ENCODE measurements around the gene COQ2. TPM values are rescaled to one million over a fixed set of nuclear protein-coding genes. Genes with fewer than 3 reads are reported as not detected.
A peak's percentile ranks its signal among the peaks of the same experiment; 100 is the strongest.

Gene COQ2
- total RNA-seq, 6 donors from 2014 or later = 8.8 to 18.8 (median 15.1) TPM

- no peak for TF ChIP-seq POLR2AphosphoS5 (IDR thresholded peaks at IDR 0.05)
- no peak for TF ChIP-seq POLR2A (IDR thresholded peaks at IDR 0.05)
- TF ChIP-seq CTCF (IDR thresholded peaks at IDR 0.05) = no peak
- TF ChIP-seq EP300 (IDR thresholded peaks at IDR 0.05) = no peak
- Histone ChIP-seq H3K27me3 (no peaks in the 10 kb centered on the region), H3K4me3 (no peak overlapping the region), H3K4me1 (peaks cover 0 to 6% (median 3%) of the 10 kb centered on the region in 4 donors), H3K36me3 (peaks cover 0 to 28% (median 15%) of the 10 kb centered on the region in 4 donors), H3K27ac (no peak overlapping the region), H3K9me3 (no peaks in the 10 kb centered on the region)
- WGBS, 2 donors = 67 to 72% methylated on average over 1 of the region's 1 CpG
- ATAC-seq (ENCODE audit: low FRiP score in 2 of 2) (no peak), DNase-seq (no peak)
Observed at GRCh38 chr4:83269256-83269655, 15.3 kb downstream of the COQ2 start.

DNA sequence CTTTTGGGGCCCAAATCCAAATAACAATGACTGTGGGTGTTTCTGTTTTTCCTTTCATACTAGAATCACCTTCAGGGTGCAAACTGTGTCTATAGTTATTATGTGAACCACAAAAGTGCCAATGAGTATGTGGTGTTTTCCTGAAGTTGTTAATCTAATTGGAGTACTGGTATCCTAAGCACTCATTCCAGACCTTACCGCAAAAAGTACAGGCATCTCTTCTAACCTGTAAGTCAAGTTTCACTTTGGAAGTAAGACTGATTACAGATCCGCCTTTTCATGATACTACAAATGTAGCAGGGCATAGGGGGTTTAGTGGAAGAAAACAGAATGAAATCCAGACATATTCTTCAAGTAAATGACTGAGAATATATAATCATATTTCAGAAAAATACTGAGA lies 16.1 kb downstream of the COQ2 start:
- ATAC-seq (ENCODE audit: low FRiP score in 2 of 2) = no peak
- Histone ChIP-seq H3K9me3 (no peaks in the 10 kb centered on the region), H3K27me3 (no peaks in the 10 kb centered on the region), H3K4me3 (no peak overlapping the region), H3K27ac (no peak overlapping the region), H3K4me1 (peaks cover 0 to 6% (median 3%) of the 10 kb centered on the region in 4 donors), H3K36me3 (peaks cover 0 to 28% (median 15%) of the 10 kb centered on the region in 4 donors)
- TF ChIP-seq EP300 (IDR thresholded peaks at IDR 0.05) (no peak), POLR2AphosphoS5 (IDR thresholded peaks at IDR 0.05) (no peak), CTCF (IDR thresholded peaks at IDR 0.05) (no peak), POLR2A (IDR thresholded peaks at IDR 0.05) (no peak)
- DNase-seq = no peak
- 38 to 50% methylated on average over 2 of the region's 2 CpGs for WGBS, 2 donors

DNA sequence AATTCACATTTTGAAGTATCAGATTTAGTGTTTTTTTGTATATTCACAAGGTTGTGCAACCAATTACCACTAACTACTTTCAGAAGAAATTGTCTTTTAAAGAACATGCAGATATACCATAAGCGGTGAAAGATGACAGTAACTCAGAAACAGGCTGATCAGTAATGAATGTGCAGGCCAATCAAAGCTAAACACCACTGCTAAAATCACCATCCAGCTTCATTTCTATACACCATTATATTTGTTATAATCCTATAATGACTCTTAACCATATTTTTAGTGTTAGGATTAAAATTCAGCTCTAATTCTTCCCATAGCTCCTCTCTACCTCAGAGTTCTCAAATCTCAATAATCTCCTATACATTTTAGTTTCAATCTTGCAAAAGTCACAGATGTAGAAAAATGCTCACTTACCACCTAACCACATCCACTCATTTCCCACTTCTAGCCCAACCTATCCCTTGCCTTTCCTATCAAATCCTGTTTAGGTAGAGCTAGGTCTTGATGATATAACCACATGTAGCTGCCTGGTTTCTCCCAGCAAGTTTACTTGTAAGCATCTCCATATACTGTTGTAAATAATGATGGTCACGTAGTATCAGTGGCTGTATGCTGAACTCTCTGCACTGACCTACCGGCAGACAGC lies 16.6 kb downstream of the COQ2 start:
- DNase-seq = no peak
- TF ChIP-seq POLR2AphosphoS5 (IDR thresholded peaks at IDR 0.05) (no peak), EP300 (IDR thresholded peaks at IDR 0.05) (no peak), POLR2A (IDR thresholded peaks at IDR 0.05) (no peak), CTCF (IDR thresholded peaks at IDR 0.05) (no peak)
- ATAC-seq (ENCODE audit: low FRiP score in 2 of 2) = no peak
- no peak overlapping the region for H3K4me3 ChIP-seq
- H3K27ac ChIP-seq = no peak overlapping the region
- H3K9me3 ChIP-seq = no peaks in the 10 kb centered on the region
- 86 to 88% methylated on average over 3 of the region's 3 CpGs for WGBS, 2 donors
- peaks cover 0 to 6% (median 3%) of the 10 kb centered on the region in 4 donors for H3K4me1 ChIP-seq
- H3K36me3 ChIP-seq = peaks cover 0 to 28% (median 15%) of the 10 kb centered on the region in 4 donors
- no peaks in the 10 kb centered on the region for H3K27me3 ChIP-seq

GRCh38 chr4:83267121-83267829 lies 17.3 kb downstream of the COQ2 start:
- H3K9me3 ChIP-seq = no peaks in the 10 kb centered on the region
- DNase-seq (peak in 1 of 2 donors; percentile 62), ATAC-seq (ENCODE audit: low FRiP score in 2 of 2) (peak in 1 of 2 donors; percentile 83)
- WGBS, 2 donors = 71 to 85% methylated on average over 7 of the region's 7 CpGs
- TF ChIP-seq POLR2AphosphoS5 (IDR thresholded peaks at IDR 0.05) = no peak
- TF ChIP-seq CTCF (IDR thresholded peaks at IDR 0.05) = no peak
- TF ChIP-seq EP300 (IDR thresholded peaks at IDR 0.05) = no peak
- TF ChIP-seq POLR2A (IDR thresholded peaks at IDR 0.05) = no peak
- no peak overlapping the region for H3K27ac ChIP-seq
- peaks cover 0 to 28% (median 15%) of the 10 kb centered on the region in 4 donors for H3K36me3 ChIP-seq
- no peak overlapping the region for H3K4me3 ChIP-seq
- peaks cover 0 to 6% (median 3%) of the 10 kb centered on the region in 4 donors for H3K4me1 ChIP-seq
- no peaks in the 10 kb centered on the region for H3K27me3 ChIP-seq
